GM12878 (cell line): ENCODE results near the gene CHIC2. TPM values are rescaled to one million over a fixed set of nuclear protein-coding genes. Genes with fewer than 3 reads are reported as not detected.

Experiments used
- CREB1 ChIP-seq: IDR thresholded peaks from 2 replicates; pipeline ENCODE4 v1.6.1; 2012; ENCODE audit warnings: low read depth, mild to moderate bottlenecking, inconsistent platforms
- DPF2 ChIP-seq: fragments of 450-650 bp; IDR thresholded peaks from 2 replicates; pipeline ENCODE4 v1.6.1; 2017; ENCODE audit warnings: mild to moderate bottlenecking
- EGR1 ChIP-seq, 2 experiments: IDR thresholded peaks; 1 replicate in 1 of 2; 2 replicates in 1 of 2; pipeline ENCODE4 v1.6.1; 2011 to 2012; ENCODE audit warnings: low read depth in 2 of 2, low read length in 2 of 2, borderline replicate concordance in 1 of 2, mild to moderate bottlenecking in 1 of 2, moderate library complexity in 1 of 2
- ESRRA ChIP-seq: IDR thresholded peaks from 2 replicates; pipeline ENCODE4 v1.6.1; 2012; ENCODE audit warnings: mild to moderate bottlenecking, low read length, improper control_type of control experiment
- IKZF1 ChIP-seq: fragments of 450-650 bp; conservative IDR thresholded peaks from 2 replicates; pipeline ENCODE4 v1.6.1; 2017; ENCODE audit warnings: antibody characterized with exemption, mild to moderate bottlenecking
- KLF5 ChIP-seq: fragments of 450-650 bp; IDR thresholded peaks from 2 replicates; pipeline ENCODE4 v1.6.1; 2014; ENCODE audit warnings: mild to moderate bottlenecking; ENCODE audit not compliant: partially characterized antibody
- MEF2A ChIP-seq: IDR thresholded peaks from 2 replicates; pipeline ENCODE4 v1.6.1; 2011; ENCODE audit warnings: low read depth, mild to moderate bottlenecking, low read length, moderate library complexity; ENCODE audit not compliant: insufficient read depth
- NFYB ChIP-seq: IDR thresholded peaks from 2 replicates; pipeline ENCODE4 v1.6.1; 2011; ENCODE audit warnings: low read depth, mild to moderate bottlenecking, low read length, improper control_type of control experiment, moderate library complexity; ENCODE audit not compliant: insufficient read depth
- NR2C2 ChIP-seq: IDR thresholded peaks from 2 replicates; pipeline ENCODE4 v1.6.1; 2011; ENCODE audit warnings: borderline replicate concordance, low read depth; ENCODE audit not compliant: control insufficient read depth, insufficient read length
- NR2F1 ChIP-seq: fragments of 450-650 bp; conservative IDR thresholded peaks from 2 replicates; pipeline ENCODE4 v1.6.1; 2017; ENCODE audit warnings: mild to moderate bottlenecking
- PAX5 ChIP-seq: IDR thresholded peaks from 2 replicates; pipeline ENCODE4 v1.6.1; 2011; ENCODE audit warnings: low read depth, low read length, borderline replicate concordance
- POLR2AphosphoS5 ChIP-seq: IDR thresholded peaks from 2 replicates; pipeline ENCODE4 v1.6.1; 2011; ENCODE audit warnings: mild to moderate bottlenecking, low read length, inconsistent platforms
- POU2F2 ChIP-seq: IDR thresholded peaks from 3 replicates; pipeline ENCODE4 v1.6.1; 2011; ENCODE audit warnings: low read depth, mild to moderate bottlenecking, low read length, borderline replicate concordance
- RAD51 ChIP-seq: fragments of 450-650 bp; IDR thresholded peaks from 2 replicates; pipeline ENCODE4 v1.6.1; 2016; ENCODE audit warnings: moderate library complexity, mild to moderate bottlenecking, inconsistent platforms
- RELA ChIP-seq: fragments of 450-650 bp; IDR thresholded peaks from 2 replicates; pipeline ENCODE4 v1.8.0; 2014; ENCODE audit warnings: borderline replicate concordance; ENCODE audit not compliant: partially characterized antibody
- SMARCA5 ChIP-seq: fragments of 450-650 bp; IDR thresholded peaks from 2 replicates; pipeline ENCODE4 v1.6.1; 2017; ENCODE audit warnings: mild to moderate bottlenecking
- TAF1 ChIP-seq: IDR thresholded peaks from 2 replicates; pipeline ENCODE4 v1.6.1; 2011; ENCODE audit warnings: mild to moderate bottlenecking, low read depth, low read length, borderline replicate concordance
- TCF3 ChIP-seq: IDR thresholded peaks from 2 replicates; pipeline ENCODE4 v1.6.1; 2012; ENCODE audit warnings: low read depth, mild to moderate bottlenecking, low read length, borderline replicate concordance; ENCODE audit not compliant: insufficient read depth
- ZNF384 ChIP-seq: IDR thresholded peaks from 2 replicates; pipeline ENCODE4 v1.6.1; 2012; ENCODE audit warnings: low read depth, mild to moderate bottlenecking, low read length, improper control_type of control experiment, borderline replicate concordance
- polyA plus RNA-seq, 11 experiments: library from polyadenylated mRNA; depleted of rRNA in 4 of 11; unstranded in 6 of 11; stranded (reverse) in 5 of 11; fragments of >200 nt; fragmentation: Nextera tagmentation in 4 of 11; fragmentation: Illumina TruSeq in 1 of 11; extraction: Ambion mirVana in 4 of 11; extraction: Trizol in 1 of 11; gene quantifications; 1 replicate in 1 of 11; 2 replicates in 10 of 11; pipeline versions ENCODE4 v1.2.1 to v1.2.3, GENCODE V29; 2011 to 2016; ENCODE audit warnings: inconsistent platforms in 2 of 11, missing spikeins in 2 of 11, low read depth in 1 of 11
- total RNA-seq, 4 experiments: library from RNA; depleted of rRNA in 3 of 4; stranded (reverse); fragments of >200 nt in 3 of 4; fragmentation: Illumina TruSeq in 1 of 4; extraction: Trizol in 1 of 4; gene quantifications; 2 replicates each; pipeline versions ENCODE4 v1.2.1 to v1.2.3, GENCODE V29; 2013 to 2021
- TF ChIP-seq, protein P1 (sequence below): IDR thresholded peaks from 2 replicates; pipeline ENCODE4 v1.6.1; 2011; ENCODE audit warnings: borderline replicate concordance, low read depth, mild to moderate bottlenecking, moderate library complexity, mixed read lengths, low read length; ENCODE audit not compliant: insufficient read depth; ENCODE audit errors: extremely low read length
- TF ChIP-seq, protein P2 (sequence below): fragments of 450-650 bp; IDR thresholded peaks from 2 replicates; pipeline ENCODE4 v1.6.1; 2017; ENCODE audit warnings: mild to moderate bottlenecking, moderate library complexity
- TF ChIP-seq, protein P3 (sequence below): fragments of 450-650 bp; IDR thresholded peaks from 2 replicates; pipeline ENCODE4 v1.6.1; 2018; ENCODE audit warnings: mild to moderate bottlenecking, low read depth, moderate library complexity; ENCODE audit not compliant: partially characterized antibody

CHIC2 gene
- total and polyA plus RNA-seq, 10 of the 15 experiments (the other 5 are each of a cell fraction or from before 2014, with no cell fraction given): 0.80 to 24.4 (median 12.2) TPM

DNA sequence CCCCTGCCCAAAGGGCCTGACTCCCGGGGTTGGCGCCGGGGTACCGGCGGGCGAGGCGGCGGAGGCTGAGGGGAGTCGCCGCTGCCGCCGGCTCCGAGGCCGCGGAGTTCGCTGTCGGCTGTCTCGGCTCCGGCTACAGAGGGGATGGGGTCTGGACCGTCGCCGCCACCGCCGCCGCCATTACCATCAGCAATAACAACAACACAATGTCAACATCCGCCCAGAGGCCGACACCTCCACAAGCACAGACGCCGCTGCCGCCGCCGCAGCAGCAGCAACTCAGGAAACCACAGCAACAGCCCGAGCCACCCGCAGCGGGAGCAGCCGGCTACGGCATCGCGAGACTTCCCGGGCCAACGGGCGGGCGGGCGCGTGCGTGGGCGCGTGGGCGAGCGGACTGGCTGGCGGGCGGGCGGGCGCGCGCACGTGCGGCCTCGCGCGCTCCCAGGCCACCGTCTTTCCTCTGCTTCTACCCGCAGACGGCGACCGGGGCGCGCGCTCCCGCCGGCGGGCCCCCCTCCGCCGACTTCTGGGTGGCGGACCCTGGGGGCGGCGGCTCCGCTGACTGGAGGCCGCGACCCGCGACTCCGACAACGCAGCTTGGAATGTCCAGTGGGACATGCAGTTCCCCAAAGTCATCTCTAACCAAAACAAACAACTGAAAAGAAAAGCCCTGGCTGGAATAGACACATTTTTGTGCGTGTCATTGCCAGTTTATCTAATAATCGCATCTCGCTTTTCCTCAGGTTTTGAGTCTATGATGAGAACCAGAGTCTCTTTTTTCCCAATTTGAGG, at the start of gene CHIC2 (continued):
- TF ChIP-seq ZNF384 (no peak), EGR1 (IDR thresholded peaks at IDR 0.05; ENCODE audit: borderline replicate concordance in 1 of 2, low read depth in 2 of 2, low read length in 2 of 2) (peak in 1 of 2 experiments; percentile 92; a peak in 2 of 3 replicates), DPF2 (peak; percentile 42; the same call in 1 of the 2 replicates), TAF1 (peak; percentile 70), ESRRA (no peak), KLF5 (peak; percentile 95), POLR2AphosphoS5 (peak; percentile 86; the same call in 1 of the 2 replicates), TCF3 (0 out of 2 replicates have a peak, but pooled peaks have one; percentile 37), SMARCA5 (no peak), MEF2A (no peak), RELA (peak; percentile 72), RAD51 (no peak), CREB1 (peak; percentile 50; the same call in 1 of the 2 replicates), NFYB (0 out of 2 replicates have a peak, but pooled peaks have one; percentile 26), NR2F1 (peak; percentile 58; the same call in 1 of the 2 replicates), IKZF1 (peak; percentile 78; the same call in 1 of the 2 replicates), POU2F2 (peak; percentile 70), PAX5 (peak; percentile 38; the same call in 1 of the 2 replicates), NR2C2 (no peak)
- TF ChIP-seq, protein P1, sequence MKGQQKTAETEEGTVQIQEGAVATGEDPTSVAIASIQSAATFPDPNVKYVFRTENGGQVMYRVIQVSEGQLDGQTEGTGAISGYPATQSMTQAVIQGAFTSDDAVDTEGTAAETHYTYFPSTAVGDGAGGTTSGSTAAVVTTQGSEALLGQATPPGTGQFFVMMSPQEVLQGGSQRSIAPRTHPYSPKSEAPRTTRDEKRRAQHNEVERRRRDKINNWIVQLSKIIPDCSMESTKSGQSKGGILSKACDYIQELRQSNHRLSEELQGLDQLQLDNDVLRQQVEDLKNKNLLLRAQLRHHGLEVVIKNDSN: peak; percentile 43
- TF ChIP-seq, protein P2, sequence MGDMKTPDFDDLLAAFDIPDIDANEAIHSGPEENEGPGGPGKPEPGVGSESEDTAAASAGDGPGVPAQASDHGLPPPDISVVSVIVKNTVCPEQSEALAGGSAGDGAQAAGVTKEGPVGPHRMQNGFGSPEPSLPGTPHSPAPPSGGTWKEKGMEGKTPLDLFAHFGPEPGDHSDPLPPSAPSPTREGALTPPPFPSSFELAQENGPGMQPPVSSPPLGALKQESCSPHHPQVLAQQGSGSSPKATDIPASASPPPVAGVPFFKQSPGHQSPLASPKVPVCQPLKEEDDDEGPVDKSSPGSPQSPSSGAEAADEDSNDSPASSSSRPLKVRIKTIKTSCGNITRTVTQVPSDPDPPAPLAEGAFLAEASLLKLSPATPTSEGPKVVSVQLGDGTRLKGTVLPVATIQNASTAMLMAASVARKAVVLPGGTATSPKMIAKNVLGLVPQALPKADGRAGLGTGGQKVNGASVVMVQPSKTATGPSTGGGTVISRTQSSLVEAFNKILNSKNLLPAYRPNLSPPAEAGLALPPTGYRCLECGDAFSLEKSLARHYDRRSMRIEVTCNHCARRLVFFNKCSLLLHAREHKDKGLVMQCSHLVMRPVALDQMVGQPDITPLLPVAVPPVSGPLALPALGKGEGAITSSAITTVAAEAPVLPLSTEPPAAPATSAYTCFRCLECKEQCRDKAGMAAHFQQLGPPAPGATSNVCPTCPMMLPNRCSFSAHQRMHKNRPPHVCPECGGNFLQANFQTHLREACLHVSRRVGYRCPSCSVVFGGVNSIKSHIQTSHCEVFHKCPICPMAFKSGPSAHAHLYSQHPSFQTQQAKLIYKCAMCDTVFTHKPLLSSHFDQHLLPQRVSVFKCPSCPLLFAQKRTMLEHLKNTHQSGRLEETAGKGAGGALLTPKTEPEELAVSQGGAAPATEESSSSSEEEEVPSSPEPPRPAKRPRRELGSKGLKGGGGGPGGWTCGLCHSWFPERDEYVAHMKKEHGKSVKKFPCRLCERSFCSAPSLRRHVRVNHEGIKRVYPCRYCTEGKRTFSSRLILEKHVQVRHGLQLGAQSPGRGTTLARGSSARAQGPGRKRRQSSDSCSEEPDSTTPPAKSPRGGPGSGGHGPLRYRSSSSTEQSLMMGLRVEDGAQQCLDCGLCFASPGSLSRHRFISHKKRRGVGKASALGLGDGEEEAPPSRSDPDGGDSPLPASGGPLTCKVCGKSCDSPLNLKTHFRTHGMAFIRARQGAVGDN: peak; percentile 58
- TF ChIP-seq, protein P3, sequence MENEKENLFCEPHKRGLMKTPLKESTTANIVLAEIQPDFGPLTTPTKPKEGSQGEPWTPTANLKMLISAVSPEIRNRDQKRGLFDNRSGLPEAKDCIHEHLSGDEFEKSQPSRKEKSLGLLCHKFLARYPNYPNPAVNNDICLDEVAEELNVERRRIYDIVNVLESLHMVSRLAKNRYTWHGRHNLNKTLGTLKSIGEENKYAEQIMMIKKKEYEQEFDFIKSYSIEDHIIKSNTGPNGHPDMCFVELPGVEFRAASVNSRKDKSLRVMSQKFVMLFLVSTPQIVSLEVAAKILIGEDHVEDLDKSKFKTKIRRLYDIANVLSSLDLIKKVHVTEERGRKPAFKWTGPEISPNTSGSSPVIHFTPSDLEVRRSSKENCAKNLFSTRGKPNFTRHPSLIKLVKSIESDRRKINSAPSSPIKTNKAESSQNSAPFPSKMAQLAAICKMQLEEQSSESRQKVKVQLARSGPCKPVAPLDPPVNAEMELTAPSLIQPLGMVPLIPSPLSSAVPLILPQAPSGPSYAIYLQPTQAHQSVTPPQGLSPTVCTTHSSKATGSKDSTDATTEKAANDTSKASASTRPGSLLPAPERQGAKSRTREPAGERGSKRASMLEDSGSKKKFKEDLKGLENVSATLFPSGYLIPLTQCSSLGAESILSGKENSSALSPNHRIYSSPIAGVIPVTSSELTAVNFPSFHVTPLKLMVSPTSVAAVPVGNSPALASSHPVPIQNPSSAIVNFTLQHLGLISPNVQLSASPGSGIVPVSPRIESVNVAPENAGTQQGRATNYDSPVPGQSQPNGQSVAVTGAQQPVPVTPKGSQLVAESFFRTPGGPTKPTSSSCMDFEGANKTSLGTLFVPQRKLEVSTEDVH: no peak
